OCI-LY7 (cell line): ENCODE data around the gene NRDC. TPM values are rescaled to one million over a fixed set of nuclear protein-coding genes. Genes with fewer than 3 reads are reported as not detected.

Experiments
- BruUV-seq: library from RNA; stranded (reverse); fragments of 400-500 nt; replicated peaks from 2 replicates; lab custom pipeline; 2021; lab: Mats Ljungman, UMichigan
- CTCF ChIA-PET: fragments of 300-600 bp; sonication (Branson Sonifier 250); formaldehyde crosslinking; loops from one replicate; lab custom pipeline; 2022; ENCODE audit warnings: antibody characterized with exemption; ENCODE audit not compliant: unreplicated experiment; lab: Charles Lee
- POLR2A ChIA-PET: fragments of 300-600 bp; sonication (Branson Sonifier 250); formaldehyde crosslinking; loops from one replicate; lab custom pipeline; 2022; ENCODE audit warnings: antibody characterized with exemption; lab: Charles Lee
- DNase-seq: peaks from one replicate; pipeline ENCODE4 v3.0.0-alpha.2; 2015; ENCODE audit warnings: low spot score
- H2AFZ ChIP-seq: fragments of 200-600 bp; sonication (generic), shearing (Covaris generic); 2 replicates; pipeline ENCODE4 v1.6.1; 2014; ENCODE audit warnings: mild to moderate bottlenecking, antibody characterized with exemption, low read length, moderate library complexity
- H3K27ac ChIP-seq: fragments of 200-600 bp; sonication (generic); 2 replicates; pipeline ENCODE4 v1.5.1; 2014; ENCODE audit warnings: mixed run types, low read depth, mild to moderate bottlenecking, moderate library complexity, low read length, inconsistent platforms; ENCODE audit not compliant: poor library complexity, severe bottlenecking
- H3K36me3 ChIP-seq: fragments of 200-600 bp; sonication (generic); 2 replicates; pipeline ENCODE4 v1.6.1; 2014; ENCODE audit warnings: mild to moderate bottlenecking, antibody characterized with exemption, low read length, moderate library complexity, mixed read lengths; ENCODE audit not compliant: insufficient read depth
- H3K4me1 ChIP-seq: fragments of 200-600 bp; sonication (generic); 2 replicates; pipeline ENCODE4 v1.5.1; 2014; ENCODE audit warnings: mild to moderate bottlenecking, low read length; ENCODE audit not compliant: insufficient read depth, poor library complexity, severe bottlenecking
- H3K4me2 ChIP-seq: fragments of 200-600 bp; sonication (generic); 2 replicates; pipeline ENCODE4 v1.6.1; 2014; ENCODE audit warnings: mild to moderate bottlenecking, low read length
- H3K4me3 ChIP-seq: fragments of 200-600 bp; sonication (generic); 2 replicates; pipeline ENCODE4 v1.5.1; 2014; ENCODE audit warnings: mild to moderate bottlenecking, low read depth, low read length; ENCODE audit not compliant: poor library complexity, severe bottlenecking
- H3K79me2 ChIP-seq: fragments of 200-600 bp; sonication (generic); 2 replicates; pipeline ENCODE4 v1.6.1; 2016; ENCODE audit warnings: low read depth, mild to moderate bottlenecking, low read length, moderate library complexity, mixed read lengths; ENCODE audit not compliant: insufficient read depth
- H3K9me2 ChIP-seq: fragments of 200-600 bp; sonication (generic); 2 replicates; pipeline ENCODE4 v1.6.1; 2016; ENCODE audit warnings: mild to moderate bottlenecking, low read length, mixed read lengths; ENCODE audit not compliant: insufficient read depth
- H3K9me3 ChIP-seq: fragments of 200-600 bp; sonication (generic); 2 replicates; pipeline ENCODE4 v1.6.1; 2014; ENCODE audit warnings: mild to moderate bottlenecking, mixed run types, low read length, mixed read lengths
- H4K20me1 ChIP-seq: fragments of 200-600 bp; sonication (generic); 2 replicates; pipeline ENCODE4 v1.6.1; 2014; ENCODE audit warnings: mild to moderate bottlenecking, antibody characterized with exemption, low read length, moderate library complexity, mixed read lengths; ENCODE audit not compliant: insufficient read depth
- CTCF ChIP-seq: fragments of 200-600 bp; sonication (generic); conservative IDR thresholded peaks from 2 replicates; pipeline ENCODE4 v1.5.1; 2014; ENCODE audit warnings: mild to moderate bottlenecking, antibody characterized with exemption, low read length, moderate library complexity, mixed read lengths
- EZH2phosphoT487 ChIP-seq: fragments of 200-600 bp; sonication (generic); IDR thresholded peaks from 2 replicates; pipeline ENCODE4 v1.6.1; 2018; ENCODE audit warnings: low read depth, borderline replicate concordance, mild to moderate bottlenecking, mixed run types, antibody characterized with exemption, low read length, moderate library complexity, mixed read lengths
- intact Hi-C: fragments of 100-400 bp; cut with micrococcal nuclease; formaldehyde crosslinking; loops from one replicate; pipeline ENCODE4 v1.10.0; 2022; ENCODE audit not compliant: unreplicated experiment
- total RNA-seq, 2 experiments: library from RNA; depleted of rRNA in 1 of 2; stranded (reverse); fragments of >200 nt in 1 of 2; shearing (Covaris generic) in 1 of 2; gene quantifications; 2 replicates each; pipeline ENCODE4 v1.2.3, GENCODE V29; 2014 to 2022

The NRDC gene
- total RNA-seq, 2 experiments from 2014 or later: 48.0 to 162 TPM

- no peak for DNase-seq
- Histone ChIP-seq H3K27ac (no peak overlapping the region), H3K36me3 (peaks cover 97% of the 10 kb centered on the region), H3K9me2 (no peaks in the 10 kb centered on the region), H3K4me3 (no peak overlapping the region), H2AFZ (no peak overlapping the region), H3K9me3 (no peaks in the 10 kb centered on the region), H3K4me2 (no peak overlapping the region), H4K20me1 (no peaks in the 10 kb centered on the region; the same call in 1 of the 2 replicates), H3K4me1 (no peaks in the 10 kb centered on the region), H3K79me2 (no peaks in the 10 kb centered on the region)
- ChIA-PET CTCF (no interaction called here), POLR2A (interaction anchor here (0.9 kb wide), 1 partner anchor 54 kb away, joined by 3 read pairs; no protein-coding TSS in a partner anchor)
- TF ChIP-seq CTCF (no peak), EZH2phosphoT487 (no peak)
- no TSS peak for BruUV-seq
- intact Hi-C loops: no loop called here
These were observed 93.5 kb downstream of the NRDC start for GRCh38 chr1:51784997-51785421.

GRCh38 chr1:51780927-51781326 is 97.6 kb downstream of the NRDC start:
- Histone ChIP-seq H3K9me2 (no peaks in the 10 kb centered on the region), H3K27ac (no peak overlapping the region), H3K9me3 (no peaks in the 10 kb centered on the region; the same call in 1 of the 2 replicates), H3K4me1 (peaks cover 8% of the 10 kb centered on the region), H3K4me3 (no peak overlapping the region), H3K79me2 (no peaks in the 10 kb centered on the region), H2AFZ (no peak overlapping the region), H3K36me3 (peaks cover 91% of the 10 kb centered on the region), H3K4me2 (no peak overlapping the region), H4K20me1 (no peaks in the 10 kb centered on the region; the same call in 1 of the 2 replicates)
- DNase-seq: no peak
- intact Hi-C loops: no loop called here
- ChIA-PET CTCF (no interaction called here), POLR2A (interaction anchor here (0.7 kb wide), 1 partner anchor 12 kb away, joined by 3 read pairs; no protein-coding TSS in a partner anchor)
- BruUV-seq: no TSS peak
- TF ChIP-seq CTCF: no peak
- TF ChIP-seq EZH2phosphoT487: no peak

GRCh38 chr1:51776408-51776807 is 102.1 kb downstream of the NRDC start:
- H3K36me3 ChIP-seq: peaks cover 89% of the 10 kb centered on the region
- TF ChIP-seq EZH2phosphoT487: no peak
- DNase-seq: no peak
- intact Hi-C loops: loop anchor here (10.0 kb wide), 1 partner anchor 432 kb away; no protein-coding TSS in a partner anchor
- no peaks in the 10 kb centered on the region for H4K20me1 ChIP-seq
- peaks cover 8% of the 10 kb centered on the region for H3K4me1 ChIP-seq
- H3K9me3 ChIP-seq: no peaks in the 10 kb centered on the region; the same call in 1 of the 2 replicates
- BruUV-seq: no TSS peak
- H3K9me2 ChIP-seq: no peaks in the 10 kb centered on the region
- no peak overlapping the region for H3K4me3 ChIP-seq
- H2AFZ ChIP-seq: no peak overlapping the region
- ChIA-PET POLR2A (interaction anchor here (0.5 to 0.8 kb wide), 2 partner anchors 119 to 197 kb away, joined by 3 to 4 read pairs; no protein-coding TSS in a partner anchor), CTCF (no interaction called here)
- no peaks in the 10 kb centered on the region for H3K79me2 ChIP-seq
- no peak overlapping the region for H3K4me2 ChIP-seq
- no peak overlapping the region for H3K27ac ChIP-seq
